Heart left ventricle (tissue), 16 donors: ENCODE data around the gene FRMD7. TPM values are rescaled to one million over a fixed set of nuclear protein-coding genes. Genes with fewer than 3 reads are reported as not detected.

Source experiments
- ATAC-seq, 4 donors: fragments of 200-7000 bp; cut with Tn5 transposase; one replicate each; pipeline ENCODE4 v1.9.1; 2020 to 2022; ENCODE audit warnings: moderate library complexity in 4 of 4, mild to moderate bottlenecking in 3 of 4, moderate number of reproducible peaks in 1 of 4
- DNase-seq, 5 donors: peaks; one replicate each; pipeline ENCODE4 v3.0.0-alpha.2; 2020
- H3K27ac ChIP-seq, 12 donors: fragments of 200-600 bp; sonication (generic) in 4 of 12; one replicate each; pipeline versions ENCODE4 v1.5.0 to v1.8.0; 2016 to 2022; ENCODE audit warnings: mild to moderate bottlenecking in 2 of 12
- H3K27me3 ChIP-seq, 9 donors: fragments of 200-600 bp; sonication (generic) in 2 of 9; one replicate each; pipeline versions ENCODE4 v1.5.1 to v1.8.0; 2016 to 2022; ENCODE audit warnings: mild to moderate bottlenecking in 3 of 9
- H3K36me3 ChIP-seq, 9 donors: fragments of 200-600 bp; sonication (generic) in 2 of 9; one replicate each; pipeline versions ENCODE4 v1.5.0 to v1.8.0; 2018 to 2022; ENCODE audit warnings: mild to moderate bottlenecking in 2 of 9
- H3K4me1 ChIP-seq, 12 donors: fragments of 200-600 bp; sonication (generic) in 4 of 12; one replicate each; pipeline versions ENCODE4 v1.5.0 to v1.8.0; 2016 to 2022; ENCODE audit warnings: mild to moderate bottlenecking in 3 of 12
- H3K4me3 ChIP-seq, 12 donors: fragments of 200-600 bp; sonication (generic) in 4 of 12; one replicate each; pipeline versions ENCODE4 v1.5.0 to v1.8.0; 2017 to 2022; ENCODE audit warnings: mild to moderate bottlenecking in 9 of 12, moderate library complexity in 4 of 12
- H3K9me3 ChIP-seq, 12 donors: fragments of 200-600 bp; sonication (generic) in 4 of 12; one replicate each; pipeline versions ENCODE4 v1.5.0 to v1.8.0; 2016 to 2022; ENCODE audit warnings: mild to moderate bottlenecking in 1 of 12
- CTCF ChIP-seq, 12 donors: fragments of 200-600 bp; sonication (generic) in 4 of 12; IDR thresholded peaks; one replicate each; pipeline versions ENCODE4 v1.5.0 to v1.8.0; 2018 to 2022; ENCODE audit warnings: antibody characterized with exemption in 12 of 12, mild to moderate bottlenecking in 5 of 12
- POLR2A ChIP-seq, 2 donors: fragments of 450-650 bp; IDR thresholded peaks; one replicate each; pipeline ENCODE4 v1.6.1; 2017; ENCODE audit warnings: antibody characterized with exemption in 2 of 2, mild to moderate bottlenecking in 2 of 2, moderate library complexity in 2 of 2
- WGBS, 4 donors: extraction: QIAGEN DNeasy Blood & Tissue Kit in 2 of 4; methylation state at CpG; one replicate each; pipeline versions ENCODE4 v1.1.5 to v1.1.7; 2013 to 2018; 5-methylcytosine and 5-hydroxymethylcytosine counted together
- intact Hi-C, 10 donors: fragments of 100-400 bp; cut with DNase I; formaldehyde crosslinking; loops; one replicate each; pipeline versions ENCODE4 v1.11.1 to v1.14.2; 2022
- polyA plus RNA-seq, 2 donors: library from polyadenylated mRNA; stranded (reverse); fragments of 200-250 nt; gene quantifications; one replicate each; pipeline ENCODE4 v1.2.3, GENCODE V29; 2013
- total RNA-seq, 9 donors: library from RNA; depleted of rRNA in 2 of 9; stranded (reverse); fragments of >200 nt in 2 of 9; fragmentation: NEBNext Ultra II Directional in 3 of 9; extraction: Animal tissue kit (Norgen Biotek cat#: 25700) in 3 of 9; gene quantifications; one replicate each; pipeline versions ENCODE4 v1.1.0 to v1.2.4, GENCODE V29; 2016 to 2023
- donor health status: ischemic (EF 13 %, LVEDD 7.1; RV severe dilation, severe dysfunction).
- donor health status: healthy with polysubstance abuse.
- donor health status: DM: no; HTN: yes; CAD: no.
- donor health status: DM: no; HTN: no; CAD: no.
- donor health status: ischemic (EF 25% LVEDD 6.9; RV normal size, moderate dysfunction).
- donor health status: ischemic (EF 25% LVEDD 5.7; RV mildly dilated, moderate dysfunction).
- donor health status: healthy.
- donor health status: DM: yes; HTN: yes; CAD: no.
- donor health status: ischemic (EF 35%, LVEDD 5.7; RV mildly dilated, moderate dysfunction).
- donor health status: nonischemic (EF 11% LVEDD 7.7; RV severe dilation, severe dysfunction).
- donor health status: DM: yes; HTN: yes; CAD: no.
- donor health status: PGD.
- donor health status: ischemic (EF 29% LVEDD 5.4; RV normal size, mild dysfunction).
- donor health status: nonischemic (EF 23%, LVEDD 6.1; RV moderate dilation, normal function).

The FRMD7 gene
- total and polyA plus RNA-seq, 11 donors = 0.04 to 0.66 (median 0.27) TPM; not detected in 6

GRCh38 chrX:132119821-132120515, 7.9 kb downstream of the FRMD7 start:
- 63 to 80% (median 71%) methylated on average over 12 of the region's 12 CpGs for WGBS, 4 donors

GRCh38 chrX:132119283-132119682, 8.5 kb downstream of the FRMD7 start:
- WGBS, 4 donors = 50 to 74% (median 67%) methylated on average over 3 of the region's 3 CpGs
- Histone ChIP-seq H3K27me3 (peaks cover 0 to 46% (median 0%) of the 10 kb centered on the region in 9 donors), H3K4me3 (no peak overlapping the region), H3K36me3 (no peaks in the 10 kb centered on the region), H3K27ac (no peak overlapping the region), H3K4me1 (no peaks in the 10 kb centered on the region), H3K9me3 (no peaks in the 10 kb centered on the region)
- intact Hi-C loops = no loop called here
- DNase-seq (no peak), ATAC-seq (no peak)
- TF ChIP-seq POLR2A (IDR thresholded peaks at IDR 0.05) (no peak), CTCF (IDR thresholded peaks at IDR 0.05) (no peak)

More at GRCh38 chrX:132119821-132120515, 7.9 kb downstream of the FRMD7 start:
- no peaks in the 10 kb centered on the region for H3K36me3 ChIP-seq
- H3K4me3 ChIP-seq = no peak overlapping the region
- intact Hi-C loops = no loop called here
- H3K27ac ChIP-seq = no peak overlapping the region
- ATAC-seq (no peak), DNase-seq (no peak)
- TF ChIP-seq POLR2A (IDR thresholded peaks at IDR 0.05) (no peak), CTCF (IDR thresholded peaks at IDR 0.05) (no peak)
- H3K27me3 ChIP-seq = peaks cover 0 to 40% (median 0%) of the 10 kb centered on the region in 9 donors
- no peaks in the 10 kb centered on the region for H3K4me1 ChIP-seq
- no peaks in the 10 kb centered on the region for H3K9me3 ChIP-seq

GRCh38 chrX:132118358-132118757, 9.5 kb downstream of the FRMD7 start:
- WGBS, 4 donors = 92 to 97% (median 96%) methylated on average over 4 of the region's 4 CpGs
- Histone ChIP-seq H3K4me1 (no peaks in the 10 kb centered on the region), H3K27ac (no peak overlapping the region), H3K27me3 (peaks cover 0 to 54% (median 0%) of the 10 kb centered on the region in 9 donors), H3K4me3 (no peak overlapping the region), H3K36me3 (no peaks in the 10 kb centered on the region), H3K9me3 (no peaks in the 10 kb centered on the region)
- DNase-seq (no peak), ATAC-seq (no peak)
- no peak for TF ChIP-seq CTCF (IDR thresholded peaks at IDR 0.05)
- no peak for TF ChIP-seq POLR2A (IDR thresholded peaks at IDR 0.05)
- intact Hi-C loops = no loop called here

GRCh38 chrX:132115792-132116191, 12.0 kb downstream of the FRMD7 start:
- H3K9me3 ChIP-seq = no peaks in the 10 kb centered on the region
- H3K4me1 ChIP-seq = no peaks in the 10 kb centered on the region
- DNase-seq = no peak
- 73 to 82% (median 80%) methylated on average over 5 of the region's 5 CpGs for WGBS, 4 donors
- no peak for ATAC-seq
- no peaks in the 10 kb centered on the region for H3K36me3 ChIP-seq
- H3K4me3 ChIP-seq = no peak overlapping the region
- peaks cover 0 to 64% (median 0%) of the 10 kb centered on the region in 9 donors for H3K27me3 ChIP-seq
- no peak for TF ChIP-seq CTCF (IDR thresholded peaks at IDR 0.05)
- TF ChIP-seq POLR2A (IDR thresholded peaks at IDR 0.05) = no peak
- no peak overlapping the region for H3K27ac ChIP-seq
- intact Hi-C loops = no loop called here
